Vagina (tissue), 2 donors: Measurements from ENCODE around the gene SLAIN2.

Experiments used
- POLR2AphosphoS5 ChIP-seq, 2 donors: sonication (generic); formaldehyde crosslinking; IDR thresholded peaks; one replicate each; pipeline ENCODE4 v1.9.0; 2017; ENCODE audit warnings: antibody characterized with exemption in 2 of 2, mild to moderate bottlenecking in 2 of 2, low read depth in 1 of 2; ENCODE audit not compliant: insufficient read depth in 1 of 2
- TF ChIP-seq, protein P1 (sequence below), 3 experiments: fragments of 450-650 bp in 2 of 3; fragments of 200-600 bp in 1 of 3; sonication (generic) in 1 of 3; IDR thresholded peaks; one replicate each; pipeline ENCODE4 v1.5.1; 2017 to 2019; ENCODE audit warnings: antibody characterized with exemption in 3 of 3, mild to moderate bottlenecking in 2 of 3, moderate library complexity in 2 of 3

DNA sequence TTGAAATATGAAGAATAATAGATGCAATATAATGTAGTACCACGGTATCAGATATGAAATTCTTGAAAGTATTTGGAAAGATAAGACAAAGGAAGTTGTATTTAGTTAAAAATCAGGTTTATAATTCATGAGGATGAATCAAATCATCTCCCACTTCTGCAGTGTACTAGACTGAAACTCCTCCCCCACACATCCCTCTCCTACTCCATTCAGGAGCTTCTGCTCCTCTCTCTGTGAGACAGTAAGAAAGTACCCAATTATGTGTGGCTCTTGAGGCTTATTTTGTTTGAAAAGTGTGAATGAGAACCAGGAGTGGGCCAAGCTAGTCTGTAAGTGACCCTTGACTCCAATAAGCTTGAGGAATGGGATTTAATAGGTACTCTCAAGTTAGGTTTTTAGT is 9.5 kb downstream of the SLAIN2 start:
- TF ChIP-seq, protein P1, sequence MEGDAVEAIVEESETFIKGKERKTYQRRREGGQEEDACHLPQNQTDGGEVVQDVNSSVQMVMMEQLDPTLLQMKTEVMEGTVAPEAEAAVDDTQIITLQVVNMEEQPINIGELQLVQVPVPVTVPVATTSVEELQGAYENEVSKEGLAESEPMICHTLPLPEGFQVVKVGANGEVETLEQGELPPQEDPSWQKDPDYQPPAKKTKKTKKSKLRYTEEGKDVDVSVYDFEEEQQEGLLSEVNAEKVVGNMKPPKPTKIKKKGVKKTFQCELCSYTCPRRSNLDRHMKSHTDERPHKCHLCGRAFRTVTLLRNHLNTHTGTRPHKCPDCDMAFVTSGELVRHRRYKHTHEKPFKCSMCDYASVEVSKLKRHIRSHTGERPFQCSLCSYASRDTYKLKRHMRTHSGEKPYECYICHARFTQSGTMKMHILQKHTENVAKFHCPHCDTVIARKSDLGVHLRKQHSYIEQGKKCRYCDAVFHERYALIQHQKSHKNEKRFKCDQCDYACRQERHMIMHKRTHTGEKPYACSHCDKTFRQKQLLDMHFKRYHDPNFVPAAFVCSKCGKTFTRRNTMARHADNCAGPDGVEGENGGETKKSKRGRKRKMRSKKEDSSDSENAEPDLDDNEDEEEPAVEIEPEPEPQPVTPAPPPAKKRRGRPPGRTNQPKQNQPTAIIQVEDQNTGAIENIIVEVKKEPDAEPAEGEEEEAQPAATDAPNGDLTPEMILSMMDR (IDR thresholded peaks at IDR 0.05), result no peak
- TF ChIP-seq POLR2AphosphoS5 (IDR thresholded peaks at IDR 0.05; ENCODE audit: insufficient read depth in 1 of 2, low read depth in 1 of 2), result no peak
